ENCODE data around the gene UBE2S. TPM values are rescaled to one million over a fixed set of nuclear protein-coding genes. Genes with fewer than 3 reads are reported as not detected.

The UBE2S gene
- total RNA-seq, 2 donors from 2014 or later: 6.5 to 7.9 TPM

DNA sequence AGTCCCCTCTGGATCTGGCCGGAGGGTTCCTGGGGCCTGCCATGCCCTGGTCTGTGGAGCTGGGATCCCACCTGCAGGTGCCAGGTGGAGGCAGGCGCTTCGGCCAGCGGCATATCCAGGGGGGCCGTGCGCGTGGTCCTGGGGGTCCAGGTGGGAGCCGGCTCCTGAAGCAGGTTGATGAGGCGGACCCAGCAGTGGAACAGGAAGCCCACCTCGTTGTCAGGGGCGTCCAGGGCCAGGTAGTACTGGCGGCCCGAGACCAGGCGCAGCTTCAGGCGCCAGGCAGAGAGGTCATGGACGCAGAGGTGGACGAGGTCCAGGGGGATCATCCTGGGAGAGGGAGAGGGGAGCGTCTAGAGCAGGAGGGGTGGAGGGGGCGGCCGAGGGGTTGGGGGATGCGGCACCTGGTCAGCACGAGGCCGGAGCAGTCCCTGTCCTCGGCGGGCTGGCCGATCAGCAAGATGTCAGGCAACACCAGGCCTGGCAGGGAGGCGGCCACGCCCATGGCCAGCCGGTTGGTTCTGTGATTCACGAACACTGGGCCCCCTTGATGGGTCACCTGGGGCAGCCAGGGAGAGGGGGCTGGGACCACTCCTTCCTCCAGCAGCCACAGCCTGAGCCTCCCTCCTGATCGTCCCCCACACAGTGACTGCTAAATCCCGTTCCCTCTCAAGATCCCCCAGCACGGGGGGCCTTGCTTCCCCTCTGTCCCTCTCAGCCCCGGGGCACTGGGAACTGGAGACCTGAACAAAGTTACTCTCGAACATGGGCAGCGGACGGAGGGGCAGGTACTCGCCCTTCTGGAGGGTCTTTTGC is 45.2 kb downstream of the UBE2S start:
- TF ChIP-seq POLR2A (IDR thresholded peaks at IDR 0.05): no peak
- TF ChIP-seq CTCF (IDR thresholded peaks at IDR 0.05): no peak
- no peaks in the 10 kb centered on the region for H3K36me3 ChIP-seq (replicated peaks in 1 of 2; ENCODE audit: insufficient read depth in 1 of 2, low read depth in 2 of 2)
- ATAC-seq (no peak), DNase-seq (no peak)
- no peak overlapping the region for H3K27ac ChIP-seq
- H3K4me1 ChIP-seq: no peaks in the 10 kb centered on the region
- H3K9me3 ChIP-seq: no peaks in the 10 kb centered on the region
- WGBS, 2 donors: 57 to 62% methylated on average over 20 to 38 of the region's 38 CpGs
- H3K4me3 ChIP-seq: no peak overlapping the region
- H3K27me3 ChIP-seq: no peaks in the 10 kb centered on the region
- intact Hi-C loops (cut with DNase I): no loop called here

DNA sequence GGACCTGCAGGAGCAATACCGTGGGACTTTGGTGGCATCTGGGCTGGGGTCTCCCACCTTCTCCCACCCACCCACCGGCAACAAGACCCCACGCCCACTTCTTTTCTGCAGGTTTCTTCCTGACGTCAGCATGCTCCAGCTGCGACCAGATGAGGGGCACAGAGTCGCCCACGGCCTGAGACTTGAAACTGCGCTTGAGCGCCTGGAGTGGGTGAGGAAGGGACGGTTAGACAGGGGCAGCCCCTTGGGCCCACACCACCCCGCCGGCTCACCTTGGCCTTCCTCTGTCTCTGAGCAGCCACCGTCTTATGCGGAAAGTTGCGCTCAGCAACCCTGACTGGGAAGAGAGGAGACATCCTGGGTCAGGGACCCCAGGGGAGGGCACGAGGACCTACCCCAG is 46.7 kb downstream of the UBE2S start:
- WGBS, 2 donors: 83 to 88% methylated on average over 11 to 16 of the region's 16 CpGs
- Histone ChIP-seq H3K9me3 (no peaks in the 10 kb centered on the region), H3K4me3 (no peak overlapping the region), H3K36me3 (replicated peaks in 1 of 2; ENCODE audit: insufficient read depth in 1 of 2, low read depth in 2 of 2) (no peaks in the 10 kb centered on the region), H3K27me3 (no peaks in the 10 kb centered on the region), H3K27ac (no peak overlapping the region), H3K4me1 (no peaks in the 10 kb centered on the region)
- intact Hi-C loops (cut with DNase I): no loop called here
- DNase-seq: no peak
- no peak for TF ChIP-seq CTCF (IDR thresholded peaks at IDR 0.05)
- no peak for TF ChIP-seq POLR2A (IDR thresholded peaks at IDR 0.05)
- no peak for ATAC-seq

DNA sequence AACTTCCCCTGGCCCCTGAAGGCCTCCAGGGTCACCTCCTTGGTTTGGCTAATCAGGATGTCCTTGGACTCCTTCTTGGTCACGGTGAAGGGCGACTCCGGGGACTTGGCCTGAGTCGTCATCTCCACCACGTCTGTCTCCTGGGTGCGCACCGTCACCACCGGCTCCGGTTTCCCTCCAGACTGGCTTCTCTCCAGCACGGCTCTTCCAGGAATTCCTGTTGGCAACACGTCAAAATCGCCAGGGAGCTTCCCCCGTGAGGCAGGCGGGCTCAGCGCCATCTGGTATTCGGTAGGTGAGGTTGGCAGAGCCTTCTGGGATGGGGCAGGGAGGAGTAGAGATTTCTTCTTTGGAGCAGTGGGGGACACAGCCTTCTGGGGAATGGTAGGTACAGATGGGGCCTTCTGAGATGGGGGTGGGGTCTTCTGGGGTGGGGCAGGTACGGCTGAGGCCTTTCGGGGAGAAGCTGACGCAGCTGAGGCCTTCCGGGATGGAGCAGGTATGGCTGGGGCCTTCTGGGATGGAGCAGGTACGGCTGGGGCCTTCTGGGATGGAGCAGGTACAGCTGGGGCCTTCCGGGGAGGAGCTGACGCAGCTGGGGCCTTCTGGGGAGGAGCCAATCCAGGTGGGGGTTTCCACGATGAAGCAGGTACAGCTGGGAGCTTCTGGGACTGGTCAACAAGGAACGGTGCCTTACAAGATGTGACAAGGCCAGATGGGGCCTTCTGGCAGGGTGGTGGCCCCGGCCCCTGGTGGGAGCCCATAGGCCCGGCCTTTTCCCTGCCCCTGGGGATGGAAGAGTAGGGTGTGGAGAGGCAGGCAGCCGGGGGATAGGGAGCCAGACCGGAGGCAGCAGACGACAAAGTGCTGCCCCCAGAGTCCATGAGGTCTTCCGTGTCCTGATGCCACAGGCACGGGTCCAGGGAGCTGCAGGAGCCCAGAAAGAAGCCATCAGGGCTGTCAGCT is 48.4 kb downstream of the UBE2S start:
- Histone ChIP-seq H3K36me3 (replicated peaks in 1 of 2; ENCODE audit: insufficient read depth in 1 of 2, low read depth in 2 of 2) (no peaks in the 10 kb centered on the region), H3K4me3 (no peak overlapping the region), H3K9me3 (no peaks in the 10 kb centered on the region), H3K4me1 (peaks cover 5% of the 10 kb centered on the region), H3K27me3 (no peaks in the 10 kb centered on the region), H3K27ac (no peak overlapping the region)
- no peak for TF ChIP-seq CTCF (IDR thresholded peaks at IDR 0.05)
- TF ChIP-seq POLR2A (IDR thresholded peaks at IDR 0.05): no peak
- 68 to 74% methylated on average over 28 to 29 of the region's 32 CpGs for WGBS, 2 donors
- DNase-seq (peak in 2 of 4 donors; percentile 15 to 54), ATAC-seq (no peak)
- intact Hi-C loops (cut with DNase I): no loop called here

GRCh38 chr19:55358493-55358892 is 49.1 kb downstream of the UBE2S start:
- intact Hi-C loops (cut with DNase I): no loop called here
- DNase-seq: no peak

More at GRCh38 chr19:55358493-55358892, 49.1 kb downstream of the UBE2S start:
- peaks cover 12% of the 10 kb centered on the region for H3K4me1 ChIP-seq
- ATAC-seq: no peak
- WGBS, 2 donors: 83 to 92% methylated on average over 15 to 18 of the region's 19 CpGs
- H3K36me3 ChIP-seq (replicated peaks in 1 of 2; ENCODE audit: insufficient read depth in 1 of 2, low read depth in 2 of 2): no peaks in the 10 kb centered on the region
- no peak overlapping the region for H3K4me3 ChIP-seq
- TF ChIP-seq POLR2A (IDR thresholded peaks at IDR 0.05) (no peak), CTCF (IDR thresholded peaks at IDR 0.05) (no peak)
- no peak overlapping the region for H3K27ac ChIP-seq
- H3K9me3 ChIP-seq: no peaks in the 10 kb centered on the region
- peaks cover 0 to 2% of the 10 kb centered on the region in 2 donors for H3K27me3 ChIP-seq

Measured in body of pancreas (tissue), 4 donors.